Mesenchymal stem cell (in vitro differentiated cells and primary cell): Measurements from ENCODE around the gene LRRC4B.

Experiments
- DNase-seq: peaks from one replicate; pipeline ENCODE4 v3.0.0-alpha.2; 2013
- H2AFZ ChIP-seq: one replicate; pipeline ENCODE4 v1.6.1; 2013; ENCODE audit warnings: low read depth, mild to moderate bottlenecking, control low read depth, inconsistent platforms, low read length, moderate library complexity
- H2AK5ac ChIP-seq: 2 replicates; pipeline ENCODE4 v1.6.1; 2013; ENCODE audit warnings: low read length, moderate library complexity, mild to moderate bottlenecking, inconsistent platforms; ENCODE audit not compliant: severe bottlenecking
- H2BK120ac ChIP-seq: one replicate; pipeline ENCODE4 v1.6.1; 2013; ENCODE audit warnings: low read depth, mild to moderate bottlenecking, inconsistent platforms, low read length, moderate library complexity
- H2BK12ac ChIP-seq, 2 experiments: one replicate each; pipeline ENCODE4 v1.6.1; 2013; ENCODE audit warnings: inconsistent platforms in 2 of 2, low read length in 2 of 2, mild to moderate bottlenecking in 2 of 2, moderate library complexity in 2 of 2, control low read depth in 1 of 2
- H2BK15ac ChIP-seq: one replicate; pipeline ENCODE4 v1.6.1; 2013; ENCODE audit warnings: mild to moderate bottlenecking, low read depth, inconsistent platforms; ENCODE audit not compliant: poor library complexity, severe bottlenecking
- H2BK5ac ChIP-seq: 2 replicates; pipeline ENCODE4 v1.6.1; 2013; ENCODE audit warnings: low read depth, mild to moderate bottlenecking, low read length, control low read depth, inconsistent platforms; ENCODE audit not compliant: poor library complexity, severe bottlenecking
- H3K14ac ChIP-seq, 2 experiments: one replicate each; pipeline ENCODE4 v1.6.1; 2013; ENCODE audit warnings: inconsistent platforms in 2 of 2, low read length in 2 of 2, control low read depth in 1 of 2, mild to moderate bottlenecking in 1 of 2, moderate library complexity in 1 of 2
- H3K18ac ChIP-seq, 2 experiments: one replicate each; pipeline ENCODE4 v1.6.1; 2013; ENCODE audit warnings: inconsistent platforms in 2 of 2, low read length in 2 of 2, control low read depth in 1 of 2, low read depth in 1 of 2, mild to moderate bottlenecking in 1 of 2
- H3K23ac ChIP-seq, 2 experiments: one replicate each; pipeline ENCODE4 v1.6.1; 2013; ENCODE audit warnings: inconsistent platforms in 2 of 2, low read length in 2 of 2, mild to moderate bottlenecking in 2 of 2, moderate library complexity in 2 of 2, control low read depth in 1 of 2
- H3K27ac ChIP-seq: 2 replicates; pipeline ENCODE4 v1.5.1; 2013; ENCODE audit warnings: mild to moderate bottlenecking, moderate library complexity, low read length, control low read depth, inconsistent platforms; ENCODE audit not compliant: poor library complexity, severe bottlenecking
- H3K27me3 ChIP-seq, 2 experiments: 2 replicates each; pipeline versions ENCODE4 v1.6.1 to v1.7.0; 2013; ENCODE audit warnings: low read length in 2 of 2, mild to moderate bottlenecking in 2 of 2, moderate library complexity in 2 of 2, control low read depth in 1 of 2, inconsistent platforms in 1 of 2; ENCODE audit not compliant: control insufficient read depth in 1 of 2, insufficient read depth in 1 of 2
- H3K36me3 ChIP-seq, 2 experiments: 2 replicates each; pipeline versions ENCODE4 v1.6.1 to v1.7.0; 2013; ENCODE audit warnings: low read length in 2 of 2, control low read depth in 1 of 2, inconsistent platforms in 1 of 2, low read depth in 1 of 2, mild to moderate bottlenecking in 1 of 2; ENCODE audit not compliant: insufficient read depth in 2 of 2, control insufficient read depth in 1 of 2
- H3K4ac ChIP-seq, 2 experiments: one replicate each; pipeline ENCODE4 v1.6.1; 2013; ENCODE audit warnings: inconsistent platforms in 2 of 2, low read length in 2 of 2, mild to moderate bottlenecking in 2 of 2, moderate library complexity in 2 of 2, control low read depth in 1 of 2, low read depth in 1 of 2
- H3K4me1 ChIP-seq: 2 replicates; pipeline ENCODE4 v1.6.1; 2013; ENCODE audit warnings: low read depth, low read length, control low read depth; ENCODE audit not compliant: control insufficient read depth, insufficient read depth
- H3K4me2 ChIP-seq: 2 replicates; pipeline ENCODE4 v1.6.1; 2013; ENCODE audit warnings: low read length, mild to moderate bottlenecking, inconsistent platforms; ENCODE audit not compliant: poor library complexity, severe bottlenecking
- H3K4me3 ChIP-seq, 2 experiments: 2 replicates each; pipeline versions ENCODE4 v1.5.1 to v1.7.0; 2013; ENCODE audit warnings: low read length in 2 of 2, mild to moderate bottlenecking in 2 of 2, control low read depth in 1 of 2, low read depth in 1 of 2; ENCODE audit not compliant: insufficient read depth in 1 of 2
- H3K79me1 ChIP-seq: replicated peaks from 2 replicates; pipeline ENCODE4 v1.6.1; 2013; ENCODE audit warnings: mild to moderate bottlenecking, control low read depth, low read length, inconsistent platforms; ENCODE audit not compliant: poor library complexity, severe bottlenecking
- H3K9ac ChIP-seq: 2 replicates; pipeline ENCODE4 v1.7.0; 2013; ENCODE audit warnings: mild to moderate bottlenecking, low read length, moderate library complexity
- H3K9me3 ChIP-seq: 2 replicates; pipeline ENCODE4 v1.7.0; 2013; ENCODE audit warnings: mild to moderate bottlenecking, low read length; ENCODE audit not compliant: control insufficient read depth
- H4K8ac ChIP-seq: one replicate; pipeline ENCODE4 v1.6.1; 2013; ENCODE audit warnings: inconsistent platforms, mild to moderate bottlenecking, low read length, moderate library complexity
- H4K91ac ChIP-seq: one replicate; pipeline ENCODE4 v1.6.1; 2013; ENCODE audit warnings: mild to moderate bottlenecking, low read length, inconsistent platforms
- WGBS: methylation state at CpG from one replicate; pipeline ENCODE4 v1.1.7; 2013; ENCODE audit warnings: mixed read lengths; 5-methylcytosine and 5-hydroxymethylcytosine counted together

LRRC4B gene

DNA sequence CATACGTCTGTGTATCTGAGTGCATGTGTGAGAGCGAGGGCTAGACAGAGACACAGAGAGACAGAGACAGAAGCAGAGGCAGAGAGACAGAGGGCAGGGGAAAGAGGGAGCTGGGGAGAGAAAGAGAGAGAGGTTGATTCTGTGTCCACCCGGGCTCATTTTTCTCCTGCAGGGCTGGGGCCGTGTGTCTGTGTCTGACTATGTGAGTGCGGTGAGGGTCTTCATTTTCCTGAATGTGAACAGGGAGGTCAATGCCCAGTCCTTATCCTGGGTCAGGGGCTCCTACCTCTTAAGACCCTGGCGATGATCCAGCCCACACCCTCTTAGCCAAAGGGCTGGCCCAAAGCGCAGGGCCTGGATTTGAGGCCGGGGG lies 17.7 kb downstream of the LRRC4B start:
- Histone ChIP-seq H3K4me1 (no peaks in the 10 kb centered on the region), H3K4me2 (no peak overlapping the region), H3K27ac (no peak overlapping the region), H3K79me1 (no peaks in the 10 kb centered on the region), H3K18ac (no peak overlapping the region), H3K23ac (no peak overlapping the region), H2AK5ac (no peak overlapping the region), H3K4me3 (no peak overlapping the region), H3K27me3 (peaks cover 0 to 51% of the 10 kb centered on the region in 2 experiments), H4K8ac (no peak overlapping the region), H3K9ac (no peak overlapping the region), H2BK12ac (no peak overlapping the region), H3K9me3 (no peaks in the 10 kb centered on the region), H3K14ac (no peak overlapping the region), H3K36me3 (no peaks in the 10 kb centered on the region), H3K4ac (no peak overlapping the region), H2AFZ (no peak overlapping the region), H4K91ac (no peak overlapping the region), H2BK15ac (no peak overlapping the region), H2BK120ac (no peak overlapping the region), H2BK5ac (no peak overlapping the region)
- no peak for DNase-seq
- 76% methylated on average over 7 of the region's 8 CpGs for WGBS

DNA sequence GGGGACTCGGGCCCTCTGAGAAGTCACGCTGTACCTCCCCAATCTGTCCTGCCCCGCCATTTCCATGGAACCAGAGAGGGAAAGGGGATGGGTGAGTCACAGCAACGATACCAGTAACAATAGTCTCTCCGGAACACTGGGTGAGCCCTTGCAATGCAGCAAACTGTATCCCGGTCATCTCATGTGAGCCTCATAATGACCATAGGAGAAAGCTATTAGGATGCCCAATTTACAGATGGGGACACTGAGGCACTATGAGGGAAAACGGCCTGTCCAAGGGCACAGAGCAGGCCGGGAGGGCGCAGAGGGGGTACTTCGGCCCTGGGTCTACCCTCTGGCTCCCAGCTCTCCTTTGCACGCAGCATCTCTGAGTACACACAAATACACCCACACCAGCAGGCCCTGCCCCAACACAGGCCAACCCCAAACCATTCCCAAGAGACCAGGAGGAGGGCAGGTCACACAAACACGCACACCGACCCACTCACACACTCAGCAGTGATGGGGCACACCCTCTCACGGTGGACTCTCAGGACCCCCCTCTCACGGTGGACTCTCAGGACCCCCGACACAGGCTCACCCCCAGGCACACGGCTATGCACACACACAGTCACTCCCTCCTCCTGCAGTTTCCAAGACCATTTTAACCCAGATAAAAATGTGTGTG lies 18.2 kb downstream of the LRRC4B start:
- H3K9me3 ChIP-seq, result no peaks in the 10 kb centered on the region
- no peak overlapping the region for H3K4ac ChIP-seq
- peaks cover 0 to 46% of the 10 kb centered on the region in 2 experiments for H3K27me3 ChIP-seq
- H2AK5ac ChIP-seq, result no peak overlapping the region
- no peak overlapping the region for H2BK15ac ChIP-seq
- H2BK120ac ChIP-seq, result no peak overlapping the region
- H3K79me1 ChIP-seq, result no peaks in the 10 kb centered on the region
- H3K9ac ChIP-seq, result no peak overlapping the region
- no peak for DNase-seq
- no peak overlapping the region for H4K91ac ChIP-seq
- H3K4me3 ChIP-seq, result no peak overlapping the region
- H3K14ac ChIP-seq, result no peak overlapping the region
- H2AFZ ChIP-seq, result no peak overlapping the region
- no peaks in the 10 kb centered on the region for H3K4me1 ChIP-seq
- H3K18ac ChIP-seq, result no peak overlapping the region
- no peak overlapping the region for H2BK5ac ChIP-seq
- H3K27ac ChIP-seq, result no peak overlapping the region
- H3K4me2 ChIP-seq, result no peak overlapping the region
- H3K23ac ChIP-seq, result no peak overlapping the region
- 77% methylated on average over 16 of the region's 17 CpGs for WGBS
- no peaks in the 10 kb centered on the region for H3K36me3 ChIP-seq
- H4K8ac ChIP-seq, result no peak overlapping the region
- no peak overlapping the region for H2BK12ac ChIP-seq

DNA sequence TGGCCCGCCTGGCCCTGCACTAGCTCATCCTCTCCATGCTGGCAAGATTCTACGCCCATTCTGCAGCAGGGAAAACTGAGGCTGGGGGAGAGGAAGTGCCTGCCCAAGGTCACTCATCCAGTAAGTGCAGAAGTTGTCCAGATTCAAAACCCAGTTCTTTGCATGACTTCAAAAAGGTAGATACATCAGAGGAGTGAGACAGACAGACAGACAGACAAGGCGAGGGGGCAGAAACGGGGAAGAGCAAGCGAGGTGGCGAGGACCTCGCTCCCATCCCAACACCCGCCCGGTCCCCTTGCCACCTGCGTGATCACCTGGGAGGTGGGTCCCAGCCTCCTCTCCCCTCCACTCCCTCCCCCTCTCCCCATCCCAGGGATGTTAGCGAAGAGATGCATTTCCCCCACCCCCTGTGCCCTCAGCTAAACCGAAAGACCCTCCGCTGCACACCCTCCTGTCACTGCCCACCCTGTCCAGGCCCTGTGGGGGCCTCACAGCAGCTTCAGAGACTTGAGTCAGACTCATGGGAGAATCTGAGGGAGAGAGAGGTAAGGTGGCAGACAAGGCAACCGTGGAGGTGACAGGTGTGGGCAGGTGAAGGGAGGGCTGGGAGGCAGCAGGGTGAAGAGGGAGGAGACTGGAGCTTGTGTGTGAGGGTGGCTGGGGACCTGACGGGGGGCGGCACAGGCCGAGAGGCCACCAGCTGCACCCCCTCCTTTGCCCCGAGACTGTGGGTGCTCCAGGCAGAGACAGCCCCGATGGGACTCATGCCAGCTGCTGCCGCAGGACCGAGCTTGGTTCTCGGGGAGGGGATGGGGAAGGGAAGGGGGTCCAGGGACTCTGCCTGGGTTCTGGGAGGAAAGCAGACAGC lies 18.9 kb downstream of the LRRC4B start:
- H2BK12ac ChIP-seq, result no peak overlapping the region
- no peak overlapping the region for H3K4ac ChIP-seq
- no peak overlapping the region for H2AFZ ChIP-seq
- WGBS, result 85% methylated on average over 21 of the region's 22 CpGs
- no peak overlapping the region for H3K27ac ChIP-seq
- no peak overlapping the region for H3K4me3 ChIP-seq
- no peak overlapping the region for H2AK5ac ChIP-seq
- H3K18ac ChIP-seq, result no peak overlapping the region
- H3K4me1 ChIP-seq, result no peaks in the 10 kb centered on the region
- H3K4me2 ChIP-seq, result no peak overlapping the region
- H3K14ac ChIP-seq, result no peak overlapping the region
- no peaks in the 10 kb centered on the region for H3K36me3 ChIP-seq
- no peaks in the 10 kb centered on the region for H3K79me1 ChIP-seq
- no peak for DNase-seq
- no peak overlapping the region for H4K91ac ChIP-seq
- no peak overlapping the region for H2BK5ac ChIP-seq
- no peak overlapping the region for H2BK15ac ChIP-seq
- H3K9me3 ChIP-seq, result no peaks in the 10 kb centered on the region
- no peak overlapping the region for H3K23ac ChIP-seq
- peaks cover 0 to 39% of the 10 kb centered on the region in 2 experiments for H3K27me3 ChIP-seq
- no peak overlapping the region for H2BK120ac ChIP-seq
- H4K8ac ChIP-seq, result no peak overlapping the region
- H3K9ac ChIP-seq, result no peak overlapping the region

- no peak overlapping the region for H2BK120ac ChIP-seq
- no peak overlapping the region for H2BK12ac ChIP-seq
- H3K23ac ChIP-seq, result no peak overlapping the region
- H3K18ac ChIP-seq, result no peak overlapping the region
- no peak overlapping the region for H2AFZ ChIP-seq
- no peak overlapping the region for H3K14ac ChIP-seq
- H3K27ac ChIP-seq, result no peak overlapping the region
- DNase-seq, result no peak
- WGBS, result 89% methylated on average over 42 of the region's 45 CpGs
- peaks cover 0 to 33% of the 10 kb centered on the region in 2 experiments for H3K27me3 ChIP-seq
- H4K91ac ChIP-seq, result no peak overlapping the region
- H2BK5ac ChIP-seq, result no peak overlapping the region
- no peak overlapping the region for H3K4ac ChIP-seq
- no peak overlapping the region for H4K8ac ChIP-seq
- H3K4me2 ChIP-seq, result no peak overlapping the region
- no peaks in the 10 kb centered on the region for H3K36me3 ChIP-seq
- H3K4me3 ChIP-seq, result no peak overlapping the region
- H3K9me3 ChIP-seq, result no peaks in the 10 kb centered on the region
- H2AK5ac ChIP-seq, result no peak overlapping the region
- no peak overlapping the region for H2BK15ac ChIP-seq
- H3K79me1 ChIP-seq, result no peaks in the 10 kb centered on the region
- no peaks in the 10 kb centered on the region for H3K4me1 ChIP-seq
- H3K9ac ChIP-seq, result no peak overlapping the region
These were observed 19.8 kb downstream of the LRRC4B start for GRCh38 chr19:50548191-50549058.
